ENCODE measurements around the gene RPL38. TPM values are rescaled to one million over a fixed set of nuclear protein-coding genes. Genes with fewer than 3 reads are reported as not detected.

Gene RPL38
- total RNA-seq, 3 donors from 2014 or later (not counting 1 experiment from before 2014, with no cell fraction given): 560 to 802 (median 759) TPM

DNA sequence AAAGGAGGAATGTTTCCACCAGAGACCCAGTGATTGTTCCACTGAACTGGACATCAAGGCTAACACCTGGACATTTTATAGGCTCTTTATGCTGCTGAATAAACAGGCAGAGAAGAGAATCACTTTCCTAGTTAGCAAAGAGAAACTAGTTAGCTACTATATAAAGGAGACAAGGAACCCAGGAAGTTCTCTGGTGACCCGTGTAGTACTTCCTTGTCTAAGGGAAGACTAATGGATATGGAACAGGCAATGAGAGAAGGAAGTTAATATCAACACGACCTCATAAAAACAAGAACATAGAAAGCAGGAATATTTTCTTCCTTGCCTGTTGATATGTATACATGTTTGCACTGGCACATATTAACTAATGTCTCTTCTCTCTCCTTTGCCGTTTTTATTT, 30.8 kb upstream of the RPL38 start:
- WGBS (ENCODE audit: insufficient coverage): 25% methylated on average over 1 of the region's 3 CpGs
- H3K27me3 ChIP-seq (ENCODE audit: control insufficient read depth, insufficient read depth, low read length): peaks cover 4% of the 10 kb centered on the region
- H3K9me3 Mint-ChIP-seq: no peaks in the 10 kb centered on the region
- H3K36me3 ChIP-seq (ENCODE audit: control insufficient read depth, insufficient read depth, low read length): no peaks in the 10 kb centered on the region
- no peaks in the 10 kb centered on the region for H3K36me3 Mint-ChIP-seq
- H3K4me3 ChIP-seq (ENCODE audit: low read length): no peak overlapping the region
- DNase-seq (no peak), ATAC-seq (no peak)
- intact Hi-C loops (cut with micrococcal nuclease): no loop called here
- no peak overlapping the region for H3K4me3 Mint-ChIP-seq
- no peaks in the 10 kb centered on the region for H3K4me1 ChIP-seq (ENCODE audit: control insufficient read depth, insufficient read depth, low read length)
- H3K9me3 ChIP-seq (ENCODE audit: control insufficient read depth, insufficient read depth, low read length): no peaks in the 10 kb centered on the region
- TF ChIP-seq, protein P1, sequence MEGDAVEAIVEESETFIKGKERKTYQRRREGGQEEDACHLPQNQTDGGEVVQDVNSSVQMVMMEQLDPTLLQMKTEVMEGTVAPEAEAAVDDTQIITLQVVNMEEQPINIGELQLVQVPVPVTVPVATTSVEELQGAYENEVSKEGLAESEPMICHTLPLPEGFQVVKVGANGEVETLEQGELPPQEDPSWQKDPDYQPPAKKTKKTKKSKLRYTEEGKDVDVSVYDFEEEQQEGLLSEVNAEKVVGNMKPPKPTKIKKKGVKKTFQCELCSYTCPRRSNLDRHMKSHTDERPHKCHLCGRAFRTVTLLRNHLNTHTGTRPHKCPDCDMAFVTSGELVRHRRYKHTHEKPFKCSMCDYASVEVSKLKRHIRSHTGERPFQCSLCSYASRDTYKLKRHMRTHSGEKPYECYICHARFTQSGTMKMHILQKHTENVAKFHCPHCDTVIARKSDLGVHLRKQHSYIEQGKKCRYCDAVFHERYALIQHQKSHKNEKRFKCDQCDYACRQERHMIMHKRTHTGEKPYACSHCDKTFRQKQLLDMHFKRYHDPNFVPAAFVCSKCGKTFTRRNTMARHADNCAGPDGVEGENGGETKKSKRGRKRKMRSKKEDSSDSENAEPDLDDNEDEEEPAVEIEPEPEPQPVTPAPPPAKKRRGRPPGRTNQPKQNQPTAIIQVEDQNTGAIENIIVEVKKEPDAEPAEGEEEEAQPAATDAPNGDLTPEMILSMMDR (IDR thresholded peaks at IDR 0.05): no peak
- H3K27me3 Mint-ChIP-seq (ENCODE audit: low read depth in 2 of 2): peaks cover 39 to 43% of the 10 kb centered on the region in 2 donors
- no peak overlapping the region for H3K27ac ChIP-seq (ENCODE audit: low read length)
- H3K4me1 Mint-ChIP-seq: no peaks in the 10 kb centered on the region
- no peak overlapping the region for H3K27ac Mint-ChIP-seq

DNA sequence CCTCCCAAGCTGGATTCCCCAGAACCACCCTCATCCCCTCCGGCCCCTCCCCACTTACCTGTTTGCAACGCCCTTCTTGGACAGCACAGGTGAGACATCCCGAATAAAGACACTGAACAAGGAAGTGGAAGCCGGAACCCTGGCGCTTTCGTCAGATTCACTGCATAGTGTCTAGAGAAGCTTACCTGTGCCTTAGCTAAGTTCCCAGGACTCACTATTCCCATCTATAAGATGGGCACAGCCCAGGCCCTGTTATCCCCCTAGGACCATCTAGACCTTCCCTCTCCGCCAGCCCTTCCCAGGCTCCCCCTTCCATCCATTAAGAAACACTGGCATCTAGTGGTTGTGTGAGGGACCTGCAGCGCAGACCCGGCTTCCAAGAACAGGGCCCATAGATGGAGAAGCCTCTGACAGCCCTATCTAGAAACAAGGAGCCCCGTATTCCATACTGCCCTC, 26.9 kb upstream of the RPL38 start:
- DNase-seq (peak in 1 of 2 donors; percentile 51), ATAC-seq (peak in 2 of 3 donors; percentile 59 to 69)
- intact Hi-C loops (cut with micrococcal nuclease): no loop called here
- H3K36me3 ChIP-seq (ENCODE audit: control insufficient read depth, insufficient read depth, low read length): no peaks in the 10 kb centered on the region
- no peak overlapping the region for H3K27ac ChIP-seq (ENCODE audit: low read length)
- peaks cover 37 to 41% of the 10 kb centered on the region in 2 donors for H3K27me3 Mint-ChIP-seq (ENCODE audit: low read depth in 2 of 2)
- H3K9me3 ChIP-seq (ENCODE audit: control insufficient read depth, insufficient read depth, low read length): no peaks in the 10 kb centered on the region
- no peak overlapping the region for H3K4me3 ChIP-seq (ENCODE audit: low read length)
- TF ChIP-seq, protein P1 (IDR thresholded peaks at IDR 0.05): peak; percentile 46
- peaks cover 4% of the 10 kb centered on the region for H3K27me3 ChIP-seq (ENCODE audit: control insufficient read depth, insufficient read depth, low read length)
- H3K9me3 Mint-ChIP-seq: no peaks in the 10 kb centered on the region
- H3K27ac Mint-ChIP-seq: no peak overlapping the region
- no peak overlapping the region for H3K4me3 Mint-ChIP-seq
- H3K36me3 Mint-ChIP-seq: no peaks in the 10 kb centered on the region
- no peaks in the 10 kb centered on the region for H3K4me1 Mint-ChIP-seq
- H3K4me1 ChIP-seq (ENCODE audit: control insufficient read depth, insufficient read depth, low read length): no peaks in the 10 kb centered on the region
- WGBS (ENCODE audit: insufficient coverage): 47% methylated on average over 10 of the region's 10 CpGs

GRCh38 chr17:74177018-74177450, 26.4 kb upstream of the RPL38 start:
- H3K36me3 Mint-ChIP-seq: no peaks in the 10 kb centered on the region
- H3K27ac Mint-ChIP-seq: no peak overlapping the region
- no peak overlapping the region for H3K27ac ChIP-seq (ENCODE audit: low read length)
- no peaks in the 10 kb centered on the region for H3K36me3 ChIP-seq (ENCODE audit: control insufficient read depth, insufficient read depth, low read length)
- ATAC-seq: no peak
- H3K9me3 Mint-ChIP-seq: no peaks in the 10 kb centered on the region
- no peak overlapping the region for H3K4me3 ChIP-seq (ENCODE audit: low read length)
- H3K4me3 Mint-ChIP-seq: no peak overlapping the region
- no peaks in the 10 kb centered on the region for H3K4me1 ChIP-seq (ENCODE audit: control insufficient read depth, insufficient read depth, low read length)
- no peak for DNase-seq
- TF ChIP-seq, protein P1 (IDR thresholded peaks at IDR 0.05): no peak
- intact Hi-C loops (cut with micrococcal nuclease): no loop called here
- peaks cover 35 to 41% of the 10 kb centered on the region in 2 donors for H3K27me3 Mint-ChIP-seq (ENCODE audit: low read depth in 2 of 2)
- no peaks in the 10 kb centered on the region for H3K4me1 Mint-ChIP-seq
- H3K9me3 ChIP-seq (ENCODE audit: control insufficient read depth, insufficient read depth, low read length): no peaks in the 10 kb centered on the region
- peaks cover 2% of the 10 kb centered on the region for H3K27me3 ChIP-seq (ENCODE audit: control insufficient read depth, insufficient read depth, low read length)
- 9% methylated on average over 1 of the region's 1 CpG for WGBS (ENCODE audit: insufficient coverage)

DNA sequence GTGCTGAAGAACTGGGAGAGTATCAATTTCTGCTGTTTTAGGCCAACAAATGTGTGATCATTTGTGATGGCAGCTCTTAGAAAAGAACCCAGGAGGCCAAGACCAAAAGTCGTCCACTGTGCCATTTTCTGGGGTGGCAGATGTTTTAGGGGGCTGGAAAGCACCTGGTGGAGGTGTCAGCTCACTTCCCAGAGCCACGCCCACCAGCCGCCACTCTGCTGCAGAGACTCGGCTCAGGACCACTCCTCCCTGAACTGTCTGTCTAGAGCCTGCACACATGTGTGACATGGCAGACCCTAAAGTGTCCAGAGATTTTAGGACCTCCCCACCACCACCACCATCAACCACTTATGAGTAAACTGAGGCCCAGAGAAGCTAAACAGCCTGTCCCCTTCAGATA, 23.9 kb upstream of the RPL38 start:
- no peaks in the 10 kb centered on the region for H3K9me3 ChIP-seq (ENCODE audit: control insufficient read depth, insufficient read depth, low read length)
- Mint-ChIP-seq H3K9me3 (no peaks in the 10 kb centered on the region), H3K36me3 (no peaks in the 10 kb centered on the region), H3K4me1 (no peaks in the 10 kb centered on the region), H3K27me3 (ENCODE audit: low read depth in 2 of 2) (peaks cover 22 to 25% of the 10 kb centered on the region in 2 donors), H3K27ac (no peak overlapping the region), H3K4me3 (no peak overlapping the region)
- WGBS (ENCODE audit: insufficient coverage): 73% methylated on average over 4 of the region's 4 CpGs
- ATAC-seq (no peak), DNase-seq (no peak)
- H3K4me3 ChIP-seq (ENCODE audit: low read length): no peak overlapping the region
- no peaks in the 10 kb centered on the region for H3K4me1 ChIP-seq (ENCODE audit: control insufficient read depth, insufficient read depth, low read length)
- H3K36me3 ChIP-seq (ENCODE audit: control insufficient read depth, insufficient read depth, low read length): no peaks in the 10 kb centered on the region
- peaks cover 2% of the 10 kb centered on the region for H3K27me3 ChIP-seq (ENCODE audit: control insufficient read depth, insufficient read depth, low read length)
- H3K27ac ChIP-seq (ENCODE audit: low read length): no peak overlapping the region
- intact Hi-C loops (cut with micrococcal nuclease): no loop called here
- TF ChIP-seq, protein P1 (IDR thresholded peaks at IDR 0.05): no peak

Data from natural killer cell (primary cell).